ENCODE measurements around the gene MSMP. TPM values are rescaled to one million over a fixed set of nuclear protein-coding genes. Genes with fewer than 3 reads are reported as not detected.

Gene MSMP
- polyA plus RNA-seq, 3 donors: not detected

- TF ChIP-seq, protein P1, sequence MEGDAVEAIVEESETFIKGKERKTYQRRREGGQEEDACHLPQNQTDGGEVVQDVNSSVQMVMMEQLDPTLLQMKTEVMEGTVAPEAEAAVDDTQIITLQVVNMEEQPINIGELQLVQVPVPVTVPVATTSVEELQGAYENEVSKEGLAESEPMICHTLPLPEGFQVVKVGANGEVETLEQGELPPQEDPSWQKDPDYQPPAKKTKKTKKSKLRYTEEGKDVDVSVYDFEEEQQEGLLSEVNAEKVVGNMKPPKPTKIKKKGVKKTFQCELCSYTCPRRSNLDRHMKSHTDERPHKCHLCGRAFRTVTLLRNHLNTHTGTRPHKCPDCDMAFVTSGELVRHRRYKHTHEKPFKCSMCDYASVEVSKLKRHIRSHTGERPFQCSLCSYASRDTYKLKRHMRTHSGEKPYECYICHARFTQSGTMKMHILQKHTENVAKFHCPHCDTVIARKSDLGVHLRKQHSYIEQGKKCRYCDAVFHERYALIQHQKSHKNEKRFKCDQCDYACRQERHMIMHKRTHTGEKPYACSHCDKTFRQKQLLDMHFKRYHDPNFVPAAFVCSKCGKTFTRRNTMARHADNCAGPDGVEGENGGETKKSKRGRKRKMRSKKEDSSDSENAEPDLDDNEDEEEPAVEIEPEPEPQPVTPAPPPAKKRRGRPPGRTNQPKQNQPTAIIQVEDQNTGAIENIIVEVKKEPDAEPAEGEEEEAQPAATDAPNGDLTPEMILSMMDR (IDR thresholded peaks at IDR 0.05): no peak
- Histone ChIP-seq H3K9ac (ENCODE audit: insufficient read depth, low read length, poor library complexity, severe bottlenecking) (no peak overlapping the region), H2AFZ (ENCODE audit: insufficient read depth, low read depth, low read length, poor library complexity, severe bottlenecking) (no peak overlapping the region), H4K20me1 (ENCODE audit: insufficient read depth, low read length) (no peaks in the 10 kb centered on the region), H3K4me3 (replicated peaks in 1 of 3; ENCODE audit: low read depth in 2 of 3, low read length in 3 of 3) (no peak overlapping the region), H3K4me1 (ENCODE audit: control insufficient read depth in 1 of 2, insufficient read depth in 2 of 2, low read length in 2 of 2) (no peaks in the 10 kb centered on the region), H3K4me2 (replicated peaks; ENCODE audit: extremely low read depth, low read length, poor library complexity, severe bottlenecking) (no peak overlapping the region), H3K27me3 (ENCODE audit: control insufficient read depth in 2 of 2, insufficient read depth in 2 of 2, low read length in 2 of 2) (peaks cover 0 to 13% of the 10 kb centered on the region in 2 donors), H3K9me3 (replicated peaks in 1 of 2; ENCODE audit: control insufficient read depth in 1 of 2, insufficient read depth in 1 of 2, low read length in 2 of 2) (no peaks in the 10 kb centered on the region), H3K79me2 (ENCODE audit: insufficient read depth, low read length) (no peaks in the 10 kb centered on the region), H3K36me3 (replicated peaks in 1 of 2; ENCODE audit: control insufficient read depth in 1 of 2, insufficient read depth in 2 of 2, low read length in 2 of 2) (no peaks in the 10 kb centered on the region), H3K27ac (ENCODE audit: low read depth in 1 of 2, low read length in 2 of 2) (no peak overlapping the region)
- peaks cover 0 to 1% of the 10 kb centered on the region in 2 donors for H3K36me3 Mint-ChIP-seq
- no peak for DNase-seq
- peaks cover 11% of the 10 kb centered on the region for H3K4me1 Mint-ChIP-seq
- H3K27ac Mint-ChIP-seq: no peak overlapping the region
- intact Hi-C loops (cut with micrococcal nuclease): loop anchor here in 1 of 2 donors (5.0 kb wide), 1 partner anchor 89 kb away; no protein-coding TSS in a partner anchor
- no peak overlapping the region for H3K4me3 Mint-ChIP-seq
- H3K27me3 Mint-ChIP-seq (ENCODE audit: low read depth in 3 of 3): peaks cover 15 to 23% (median 15%) of the 10 kb centered on the region in 3 donors
- WGBS (ENCODE audit: insufficient coverage): 100% methylated on average over 2 of the region's 2 CpGs
- peaks cover 0 to 4% (median 0%) of the 10 kb centered on the region in 7 donors for H3K9me3 Mint-ChIP-seq
These were observed 39.4 kb upstream of the MSMP start for GRCh38 chr9:35793461-35793860.

DNA sequence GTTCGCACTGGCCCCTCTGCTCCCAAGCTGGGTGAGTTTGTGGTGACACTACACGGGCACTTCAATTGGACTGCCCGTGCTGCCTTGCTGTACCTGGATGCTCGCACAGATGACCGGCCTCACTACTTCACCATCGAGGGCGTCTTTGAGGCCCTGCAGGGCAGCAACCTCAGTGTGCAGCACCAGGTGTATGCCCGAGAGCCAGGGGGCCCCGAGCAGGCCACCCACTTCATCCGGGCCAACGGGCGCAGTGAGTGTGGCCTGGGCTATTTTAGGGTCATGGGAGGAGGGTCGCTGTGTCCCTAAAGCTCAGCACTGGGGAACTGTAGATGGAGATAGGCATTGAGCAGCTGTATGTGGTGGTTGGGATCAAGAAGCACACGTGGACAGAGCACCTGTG lies 38.8 kb upstream of the MSMP start:
- no peak overlapping the region for H3K4me2 ChIP-seq (replicated peaks; ENCODE audit: extremely low read depth, low read length, poor library complexity, severe bottlenecking)
- H3K27ac Mint-ChIP-seq: no peak overlapping the region
- TF ChIP-seq, protein P1 (IDR thresholded peaks at IDR 0.05): no peak
- H3K36me3 Mint-ChIP-seq: peaks cover 0 to 1% of the 10 kb centered on the region in 2 donors
- H3K36me3 ChIP-seq (replicated peaks in 1 of 2; ENCODE audit: control insufficient read depth in 1 of 2, insufficient read depth in 2 of 2, low read length in 2 of 2): no peaks in the 10 kb centered on the region
- no peak overlapping the region for H3K4me3 ChIP-seq (replicated peaks in 1 of 3; ENCODE audit: low read depth in 2 of 3, low read length in 3 of 3)
- no peaks in the 10 kb centered on the region for H3K79me2 ChIP-seq (ENCODE audit: insufficient read depth, low read length)
- H3K9me3 Mint-ChIP-seq: peaks cover 0 to 4% (median 0%) of the 10 kb centered on the region in 7 donors
- H3K27me3 ChIP-seq (ENCODE audit: control insufficient read depth in 2 of 2, insufficient read depth in 2 of 2, low read length in 2 of 2): peaks cover 0 to 13% of the 10 kb centered on the region in 2 donors
- H3K27me3 Mint-ChIP-seq (ENCODE audit: low read depth in 3 of 3): peaks cover 15 to 23% (median 15%) of the 10 kb centered on the region in 3 donors
- intact Hi-C loops (cut with micrococcal nuclease): loop anchor here in 1 of 2 donors (5.0 kb wide), 1 partner anchor 89 kb away; no protein-coding TSS in a partner anchor
- no peak overlapping the region for H3K9ac ChIP-seq (ENCODE audit: insufficient read depth, low read length, poor library complexity, severe bottlenecking)
- H2AFZ ChIP-seq (ENCODE audit: insufficient read depth, low read depth, low read length, poor library complexity, severe bottlenecking): no peak overlapping the region
- H3K4me1 ChIP-seq (ENCODE audit: control insufficient read depth in 1 of 2, insufficient read depth in 2 of 2, low read length in 2 of 2): no peaks in the 10 kb centered on the region
- no peak overlapping the region for H3K27ac ChIP-seq (ENCODE audit: low read depth in 1 of 2, low read length in 2 of 2)
- H3K9me3 ChIP-seq (replicated peaks in 1 of 2; ENCODE audit: control insufficient read depth in 1 of 2, insufficient read depth in 1 of 2, low read length in 2 of 2): no peaks in the 10 kb centered on the region
- H3K4me3 Mint-ChIP-seq: peak overlapping the region in 1 of 2 donors; percentile 33
- peaks cover 11% of the 10 kb centered on the region for H3K4me1 Mint-ChIP-seq
- no peaks in the 10 kb centered on the region for H4K20me1 ChIP-seq (ENCODE audit: insufficient read depth, low read length)
- DNase-seq: no peak
- WGBS (ENCODE audit: insufficient coverage): 98% methylated on average over 14 of the region's 14 CpGs
